IMR-90 (cell line): ENCODE measurements around the gene DIP2B. TPM values are rescaled to one million over a fixed set of nuclear protein-coding genes. Genes with fewer than 3 reads are reported as not detected.
A peak's percentile ranks its signal among the peaks of the same experiment; 100 is the strongest.

ENCODE experiments used
- ATAC-seq: fragments of 200-7000 bp; cut with Tn5 transposase; 2 replicates; pipeline ENCODE4 v1.9.1; 2020; ENCODE audit warnings: low read depth, mild to moderate bottlenecking, moderate library complexity
- BruUV-seq: library from RNA; stranded (reverse); fragments of 400-500 nt; replicated peaks from 2 replicates; lab custom pipeline; 2021; lab: Mats Ljungman, UMichigan
- CTCF ChIA-PET: fragments of 300-600 bp; formaldehyde crosslinking; extraction: SDS; loops from one replicate; lab custom pipeline; 2021; ENCODE audit warnings: antibody characterized with exemption; lab: Yijun Ruan, JAX
- POLR2A ChIA-PET: fragments of 300-600 bp; sonication (Branson Sonifier 250); formaldehyde crosslinking; loops from one replicate; lab custom pipeline; 2022; ENCODE audit warnings: antibody characterized with exemption; ENCODE audit not compliant: unreplicated experiment; lab: Charles Lee
- DNase-seq: peaks from one replicate; pipeline ENCODE4 v3.0.0; 2013
- H2AFZ ChIP-seq: replicated peaks from 2 replicates; pipeline ENCODE3; 2013; ENCODE audit warnings: low read length, mild to moderate bottlenecking; ENCODE audit not compliant: poor library complexity
- H2AK5ac ChIP-seq: 2 replicates; pipeline ENCODE4 v1.6.1; 2013; ENCODE audit warnings: low read depth, low read length, inconsistent platforms
- H2AK9ac ChIP-seq: replicated peaks from 2 replicates; pipeline ENCODE3; 2013; ENCODE audit warnings: mild to moderate bottlenecking, low read depth, low read length, moderate library complexity; ENCODE audit not compliant: poor library complexity
- H2BK120ac ChIP-seq: 2 replicates; pipeline ENCODE4 v1.6.1; 2013; ENCODE audit warnings: low read depth, low read length, inconsistent platforms
- H2BK15ac ChIP-seq: 3 replicates; pipeline ENCODE4 v1.6.1; 2013; ENCODE audit warnings: low read depth, low read length, inconsistent platforms
- H2BK20ac ChIP-seq: 2 replicates; pipeline ENCODE4 v1.6.1; 2013; ENCODE audit warnings: low read depth, mild to moderate bottlenecking, inconsistent platforms, low read length, moderate library complexity
- H2BK5ac ChIP-seq: 2 replicates; pipeline ENCODE4 v1.6.1; 2013; ENCODE audit warnings: mild to moderate bottlenecking, low read depth, low read length, inconsistent platforms; ENCODE audit not compliant: poor library complexity, severe bottlenecking
- H3K14ac ChIP-seq: replicated peaks from 2 replicates; pipeline ENCODE4 v1.6.1; 2013; ENCODE audit warnings: low read depth, low read length, inconsistent platforms
- H3K18ac ChIP-seq: 2 replicates; pipeline ENCODE4 v1.6.1; 2013; ENCODE audit warnings: low read depth, low read length, control low read depth
- H3K23ac ChIP-seq: 2 replicates; pipeline ENCODE4 v1.6.1; 2013; ENCODE audit warnings: low read depth, low read length, inconsistent platforms
- H3K27ac ChIP-seq: 2 replicates; pipeline ENCODE4 v1.5.1; 2013; ENCODE audit warnings: mild to moderate bottlenecking, control low read depth, low read length; ENCODE audit not compliant: insufficient read depth
- H3K27me3 ChIP-seq: 2 replicates; pipeline ENCODE4 v1.6.1; 2013; ENCODE audit warnings: low read length; ENCODE audit not compliant: control insufficient read depth, insufficient read depth
- H3K36me3 ChIP-seq: 2 replicates; pipeline ENCODE4 v1.6.1; 2013; ENCODE audit warnings: low read length, mixed read lengths; ENCODE audit not compliant: control insufficient read depth, insufficient read depth
- H3K4ac ChIP-seq: 2 replicates; pipeline ENCODE4 v1.6.1; 2013; ENCODE audit warnings: low read depth, low read length, inconsistent platforms
- H3K4me1 ChIP-seq: 2 replicates; pipeline ENCODE4 v1.6.1; 2013; ENCODE audit warnings: low read length, mixed read lengths; ENCODE audit not compliant: control insufficient read depth, insufficient read depth
- H3K4me2 ChIP-seq: 2 replicates; pipeline ENCODE4 v1.6.1; 2013; ENCODE audit warnings: low read depth, mild to moderate bottlenecking, control low read depth, low read length, moderate library complexity
- H3K4me3 ChIP-seq: 2 replicates; pipeline ENCODE4 v1.5.1; 2013; ENCODE audit warnings: low read depth, mild to moderate bottlenecking, control low read depth, low read length, moderate library complexity; ENCODE audit not compliant: insufficient read depth
- H3K56ac ChIP-seq: 2 replicates; pipeline ENCODE4 v1.6.1; 2013; ENCODE audit warnings: low read length, inconsistent platforms; ENCODE audit not compliant: insufficient read depth; ENCODE audit errors: extremely low read depth
- H3K79me1 ChIP-seq, 2 experiments: 2 replicates each; pipeline ENCODE4 v1.6.1; 2013; ENCODE audit warnings: low read length in 2 of 2, inconsistent platforms in 1 of 2, low read depth in 1 of 2
- H3K9ac ChIP-seq: 2 replicates; pipeline ENCODE4 v1.6.1; 2013; ENCODE audit warnings: low read depth, low read length, control low read depth
- H3K9me1 ChIP-seq: 2 replicates; pipeline ENCODE4 v1.6.1; 2013; ENCODE audit warnings: low read length, inconsistent platforms; ENCODE audit not compliant: insufficient read depth
- H3K9me3 ChIP-seq: 2 replicates; pipeline ENCODE4 v1.6.1; 2013; ENCODE audit warnings: low read length; ENCODE audit not compliant: control insufficient read depth, insufficient read depth
- H4K20me1 ChIP-seq: 2 replicates; pipeline ENCODE4 v1.6.1; 2013; ENCODE audit warnings: low read length, inconsistent platforms; ENCODE audit not compliant: insufficient read depth
- H4K5ac ChIP-seq: 2 replicates; pipeline ENCODE4 v1.6.1; 2013; ENCODE audit warnings: mild to moderate bottlenecking, low read depth, low read length, control low read depth
- H4K8ac ChIP-seq, 2 experiments: 2 replicates each; pipeline ENCODE4 v1.6.1; 2013; ENCODE audit warnings: low read depth in 2 of 2, low read length in 2 of 2, control low read depth in 1 of 2, inconsistent platforms in 1 of 2
- H4K91ac ChIP-seq: 2 replicates; pipeline ENCODE4 v1.6.1; 2013; ENCODE audit warnings: low read depth, low read length, inconsistent platforms; ENCODE audit not compliant: insufficient read depth
- BHLHE40 ChIP-seq: fragments of 150-350 bp; IDR thresholded peaks from 2 replicates; pipeline ENCODE4 v1.6.1; 2016; ENCODE audit warnings: mild to moderate bottlenecking, low read depth, low read length
- CEBPB ChIP-seq: IDR thresholded peaks from 2 replicates; pipeline ENCODE4 v1.6.1; 2012; ENCODE audit warnings: low read depth, low read length, improper control_type of control experiment
- CHD1 ChIP-seq: IDR thresholded peaks from 2 replicates; pipeline ENCODE4 v1.6.1; 2012; ENCODE audit warnings: low read depth, low read length, improper control_type of control experiment
- FOS ChIP-seq: fragments of 150-350 bp; IDR thresholded peaks from 2 replicates; pipeline ENCODE4 v1.6.1; 2016; ENCODE audit warnings: low read depth, low read length
- MAFK ChIP-seq: IDR thresholded peaks from 2 replicates; pipeline ENCODE4 v1.6.1; 2012; ENCODE audit warnings: low read depth, low read length, improper control_type of control experiment
- MAZ ChIP-seq: IDR thresholded peaks from 2 replicates; pipeline ENCODE4 v1.6.1; 2012; ENCODE audit warnings: low read depth, mild to moderate bottlenecking, low read length, improper control_type of control experiment, moderate library complexity, borderline replicate concordance
- NFE2L2 ChIP-seq: fragments of 150-350 bp; IDR thresholded peaks from 2 replicates; pipeline ENCODE4 v1.6.1; 2016; ENCODE audit warnings: low read depth, mild to moderate bottlenecking, low read length
- POLR2A ChIP-seq: IDR thresholded peaks from 2 replicates; pipeline ENCODE4 v1.6.1; 2012; ENCODE audit warnings: mild to moderate bottlenecking, low read depth, low read length
- RAD21 ChIP-seq: IDR thresholded peaks from 2 replicates; pipeline ENCODE4 v1.6.1; 2012; ENCODE audit warnings: low read length, improper control_type of control experiment
- RCOR1 ChIP-seq: IDR thresholded peaks from 2 replicates; pipeline ENCODE4 v1.6.1; 2012; ENCODE audit warnings: mild to moderate bottlenecking, low read length, improper control_type of control experiment; ENCODE audit not compliant: insufficient replicate concordance
- RFX5 ChIP-seq: IDR thresholded peaks from 2 replicates; pipeline ENCODE4 v1.8.0; 2012; ENCODE audit warnings: low read depth, mild to moderate bottlenecking, low read length, moderate library complexity
- SMC3 ChIP-seq: fragments of 150-350 bp; IDR thresholded peaks from 2 replicates; pipeline ENCODE4 v1.6.1; 2016; ENCODE audit warnings: low read depth, mild to moderate bottlenecking, antibody characterized with exemption, low read length, moderate library complexity
- WGBS, 2 experiments: methylation state at CpG; one replicate each; pipeline versions ENCODE4 v1.1.5 to v1.1.7; 2013; ENCODE audit warnings: missing lambda C conversion rate in 2 of 2; ENCODE audit not compliant: insufficient read length in 1 of 2; ENCODE audit errors: extremely low coverage in 2 of 2; 5-methylcytosine and 5-hydroxymethylcytosine counted together
- dilution Hi-C: fragments of 300-500 bp; cut with HindIII; formaldehyde crosslinking; loops from one replicate; pipeline ENCODE4 v1.14.3; 2018; ENCODE audit warnings: low sequenced_read_pairs; ENCODE audit not compliant: unreplicated experiment
- in situ Hi-C: fragments of 300-500 bp; cut with MboI; formaldehyde crosslinking; loops from 3 replicates; pipeline ENCODE4 v1.14.3; 2019; ENCODE audit warnings: low sequenced_read_pairs, inconsistent platforms, mixed read lengths
- intact Hi-C: fragments of 100-400 bp; cut with micrococcal nuclease; formaldehyde crosslinking; loops from 2 replicates; pipeline ENCODE4 v1.10.0; 2022
- polyA plus RNA-seq, 3 experiments: library from polyadenylated mRNA; depleted of rRNA; stranded (reverse); fragments of >200 nt; gene quantifications; 2 replicates each; pipeline ENCODE4 v1.2.3, GENCODE V29; 2012; ENCODE audit warnings: low replicate concordance in 1 of 3
- total RNA-seq: library from RNA; depleted of rRNA; stranded (reverse); fragments of >200 nt; gene quantifications from 2 replicates; pipeline ENCODE4 v1.2.3, GENCODE V29; 2012
- TF ChIP-seq, protein P1 (sequence below): conservative IDR thresholded peaks from 2 replicates; pipeline ENCODE4 v1.5.1; 2012; ENCODE audit warnings: mild to moderate bottlenecking, low read depth, low read length, improper control_type of control experiment
- TF ChIP-seq, protein P2 (sequence below): fragments of 150-350 bp; IDR thresholded peaks from 2 replicates; pipeline ENCODE4 v1.6.1; 2016; ENCODE audit warnings: low read depth, mild to moderate bottlenecking, low read length, moderate library complexity, borderline replicate concordance
- TF ChIP-seq, protein P3 (sequence below): fragments of 150-350 bp; IDR thresholded peaks from 2 replicates; pipeline ENCODE4 v1.6.1; 2017; ENCODE audit warnings: mild to moderate bottlenecking, antibody characterized with exemption, low read length, low read depth

Gene DIP2B
- total and polyA plus RNA-seq, 2 of the 4 experiments (the other 2 are of a cell fraction): 7.7 to 12.9 TPM

DNA sequence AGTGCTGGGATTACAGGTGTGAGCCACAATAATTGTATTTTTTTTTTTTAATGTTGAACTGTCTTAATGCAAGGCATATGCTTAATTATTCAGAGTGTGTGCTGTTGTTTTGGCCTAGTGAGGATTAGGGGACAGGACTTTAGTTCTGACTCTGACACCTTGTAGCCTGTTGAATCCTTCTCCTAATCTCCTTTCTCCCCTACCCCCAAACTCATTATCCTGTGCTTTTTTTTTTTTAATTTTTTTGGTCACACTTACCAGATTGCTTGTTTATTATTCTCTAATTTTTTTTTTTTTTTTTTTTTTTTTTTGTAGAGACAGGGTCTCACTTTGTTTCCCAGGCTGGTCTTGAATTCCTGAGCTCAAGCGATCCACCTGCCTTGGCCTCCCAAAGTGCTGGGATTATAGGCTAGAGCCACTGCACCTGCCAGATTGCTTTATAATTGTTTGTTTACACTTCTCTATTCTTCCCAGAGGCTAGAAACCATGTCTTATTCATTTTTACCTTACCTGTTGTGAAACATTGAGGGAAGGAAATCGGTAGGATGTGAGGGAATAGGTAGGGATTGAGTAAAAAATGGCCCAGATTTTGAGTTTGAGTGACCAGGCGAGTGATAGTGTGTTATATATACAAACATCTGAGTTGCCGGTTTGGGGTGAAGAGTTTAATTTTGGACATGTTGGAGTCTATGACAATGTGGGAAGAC, 32.2 kb downstream of the DIP2B start:
- no peak overlapping the region for H3K4me3 ChIP-seq
- peaks cover 9% of the 10 kb centered on the region for H3K9me1 ChIP-seq
- H3K27me3 ChIP-seq: no peaks in the 10 kb centered on the region
- no peaks in the 10 kb centered on the region for H3K36me3 ChIP-seq
- ATAC-seq (no peak), DNase-seq (no peak)
- WGBS, 2 experiments: 40 to 100% methylated on average over 1 of the region's 4 CpGs
- peaks cover 11 to 64% of the 10 kb centered on the region in 2 experiments for H3K79me1 ChIP-seq
- no peak overlapping the region for H2BK5ac ChIP-seq
- H2AFZ ChIP-seq: no peak overlapping the region
- in situ Hi-C loops (loop anchor here (10.0 kb wide), 1 partner anchor 58 kb away; no protein-coding TSS in a partner anchor), intact Hi-C loops (no loop called here), dilution Hi-C loops (no loop called here)
- peaks cover 7% of the 10 kb centered on the region for H3K4me1 ChIP-seq
- H3K18ac ChIP-seq: no peak overlapping the region
- ChIA-PET POLR2A (no interaction called here), CTCF (interaction anchor here (0.7 kb wide), 1 partner anchor 36 kb away, joined by 4 read pairs; no protein-coding TSS in a partner anchor)
- H3K9ac ChIP-seq: no peak overlapping the region
- no peak overlapping the region for H3K4ac ChIP-seq
- no peak overlapping the region for H2AK9ac ChIP-seq
- no peak overlapping the region for H4K5ac ChIP-seq
- H3K9me3 ChIP-seq: no peaks in the 10 kb centered on the region
- BruUV-seq: no TSS peak
- no peak overlapping the region for H2AK5ac ChIP-seq
- H2BK15ac ChIP-seq: no peak overlapping the region
- peak overlapping the region; percentile 8; the same call in 1 of the 2 replicates for H3K4me2 ChIP-seq
- no peak overlapping the region for H4K91ac ChIP-seq
- no peak overlapping the region for H3K27ac ChIP-seq
- no peak overlapping the region for H3K23ac ChIP-seq
- no peak overlapping the region for H3K14ac ChIP-seq
- H3K56ac ChIP-seq: no peak overlapping the region
- H2BK120ac ChIP-seq: no peak overlapping the region
- H4K20me1 ChIP-seq: peaks cover 26% of the 10 kb centered on the region; the same call in 1 of the 2 replicates
- H2BK20ac ChIP-seq: no peak overlapping the region
- no peak overlapping the region for H4K8ac ChIP-seq
- TF ChIP-seq RAD21 (no peak), SMC3 (no peak), MAZ (no peak), CEBPB (no peak), NFE2L2 (no peak), RCOR1 (no peak), BHLHE40 (no peak), CHD1 (no peak), POLR2A (no peak), FOS (no peak), RFX5 (no peak), MAFK (no peak)
- TF ChIP-seq, protein P1, sequence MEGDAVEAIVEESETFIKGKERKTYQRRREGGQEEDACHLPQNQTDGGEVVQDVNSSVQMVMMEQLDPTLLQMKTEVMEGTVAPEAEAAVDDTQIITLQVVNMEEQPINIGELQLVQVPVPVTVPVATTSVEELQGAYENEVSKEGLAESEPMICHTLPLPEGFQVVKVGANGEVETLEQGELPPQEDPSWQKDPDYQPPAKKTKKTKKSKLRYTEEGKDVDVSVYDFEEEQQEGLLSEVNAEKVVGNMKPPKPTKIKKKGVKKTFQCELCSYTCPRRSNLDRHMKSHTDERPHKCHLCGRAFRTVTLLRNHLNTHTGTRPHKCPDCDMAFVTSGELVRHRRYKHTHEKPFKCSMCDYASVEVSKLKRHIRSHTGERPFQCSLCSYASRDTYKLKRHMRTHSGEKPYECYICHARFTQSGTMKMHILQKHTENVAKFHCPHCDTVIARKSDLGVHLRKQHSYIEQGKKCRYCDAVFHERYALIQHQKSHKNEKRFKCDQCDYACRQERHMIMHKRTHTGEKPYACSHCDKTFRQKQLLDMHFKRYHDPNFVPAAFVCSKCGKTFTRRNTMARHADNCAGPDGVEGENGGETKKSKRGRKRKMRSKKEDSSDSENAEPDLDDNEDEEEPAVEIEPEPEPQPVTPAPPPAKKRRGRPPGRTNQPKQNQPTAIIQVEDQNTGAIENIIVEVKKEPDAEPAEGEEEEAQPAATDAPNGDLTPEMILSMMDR: no peak
- TF ChIP-seq, protein P2, sequence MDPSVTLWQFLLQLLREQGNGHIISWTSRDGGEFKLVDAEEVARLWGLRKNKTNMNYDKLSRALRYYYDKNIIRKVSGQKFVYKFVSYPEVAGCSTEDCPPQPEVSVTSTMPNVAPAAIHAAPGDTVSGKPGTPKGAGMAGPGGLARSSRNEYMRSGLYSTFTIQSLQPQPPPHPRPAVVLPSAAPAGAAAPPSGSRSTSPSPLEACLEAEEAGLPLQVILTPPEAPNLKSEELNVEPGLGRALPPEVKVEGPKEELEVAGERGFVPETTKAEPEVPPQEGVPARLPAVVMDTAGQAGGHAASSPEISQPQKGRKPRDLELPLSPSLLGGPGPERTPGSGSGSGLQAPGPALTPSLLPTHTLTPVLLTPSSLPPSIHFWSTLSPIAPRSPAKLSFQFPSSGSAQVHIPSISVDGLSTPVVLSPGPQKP: no peak
- TF ChIP-seq, protein P3, sequence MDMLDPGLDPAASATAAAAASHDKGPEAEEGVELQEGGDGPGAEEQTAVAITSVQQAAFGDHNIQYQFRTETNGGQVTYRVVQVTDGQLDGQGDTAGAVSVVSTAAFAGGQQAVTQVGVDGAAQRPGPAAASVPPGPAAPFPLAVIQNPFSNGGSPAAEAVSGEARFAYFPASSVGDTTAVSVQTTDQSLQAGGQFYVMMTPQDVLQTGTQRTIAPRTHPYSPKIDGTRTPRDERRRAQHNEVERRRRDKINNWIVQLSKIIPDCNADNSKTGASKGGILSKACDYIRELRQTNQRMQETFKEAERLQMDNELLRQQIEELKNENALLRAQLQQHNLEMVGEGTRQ: no peak
